Body of pancreas (tissue), 4 donors: Measurements from ENCODE around the gene ARF1. TPM values are rescaled to one million over a fixed set of nuclear protein-coding genes. Genes with fewer than 3 reads are reported as not detected.

Experiments used
- ATAC-seq: fragments of 150-250 bp; one replicate; pipeline ENCODE4 v1.9.1; 2016
- DNase-seq, 4 donors: peaks; one replicate each; pipeline ENCODE4 v3.0.0-alpha.2; 2019
- H3K27ac ChIP-seq, 4 donors: fragments of 200-600 bp; sonication (generic); 1 replicate in 3 of 4; 2 replicates in 1 of 4; pipeline versions ENCODE4 v1.5.1 to v1.6.1; 2016 to 2019; ENCODE audit warnings: mild to moderate bottlenecking in 1 of 4, mixed read lengths in 1 of 4, moderate library complexity in 1 of 4
- H3K27me3 ChIP-seq, 2 donors: fragments of 200-600 bp; sonication (generic); one replicate each; pipeline ENCODE4 v1.6.0; 2016; ENCODE audit warnings: mild to moderate bottlenecking in 1 of 2
- H3K36me3 ChIP-seq, 2 donors: fragments of 200-600 bp; sonication (generic); replicated peaks in 1 of 2; 2 replicates each; pipeline ENCODE4 v1.5.1; 2016; ENCODE audit warnings: low read depth in 2 of 2; ENCODE audit not compliant: insufficient read depth in 1 of 2
- H3K4me1 ChIP-seq: fragments of 200-600 bp; sonication (generic); one replicate; pipeline ENCODE4 v1.6.0; 2016
- H3K4me3 ChIP-seq, 2 donors: fragments of 200-600 bp; sonication (generic); 1 replicate in 1 of 2; 2 replicates in 1 of 2; pipeline ENCODE4 v1.5.1; 2016 to 2019
- H3K9me3 ChIP-seq, 3 donors: fragments of 200-600 bp; sonication (generic); 1 replicate in 2 of 3; 2 replicates in 1 of 3; pipeline ENCODE4 v1.5.1; 2016
- POLR2A ChIP-seq, 3 donors: fragments of 450-650 bp; IDR thresholded peaks; one replicate each; pipeline ENCODE4 v1.6.1; 2016; ENCODE audit warnings: antibody characterized with exemption in 3 of 3, mild to moderate bottlenecking in 2 of 3
- WGBS, 2 donors: methylation state at CpG; one replicate each; pipeline ENCODE4 v1.1.5; 2017; 5-methylcytosine and 5-hydroxymethylcytosine counted together
- intact Hi-C: fragments of 100-400 bp; cut with DNase I; formaldehyde crosslinking; loops from one replicate; pipeline ENCODE4 v1.15.1; 2023
- total RNA-seq, 2 donors: library from RNA; depleted of rRNA; stranded (reverse); fragments of >200 nt; gene quantifications; one replicate each; pipeline ENCODE4 v1.1.0, GENCODE V29; 2016
- TF ChIP-seq, protein P1 (sequence below), 7 experiments: fragments of 450-650 bp in 4 of 7; fragments of 200-600 bp in 3 of 7; sonication (generic) in 3 of 7; IDR thresholded peaks; one replicate each; pipeline ENCODE4 v1.5.1; 2016 to 2019; ENCODE audit warnings: antibody characterized with exemption in 7 of 7

The ARF1 gene
- total RNA-seq, 2 donors from 2014 or later, result 158 to 203 TPM

DNA sequence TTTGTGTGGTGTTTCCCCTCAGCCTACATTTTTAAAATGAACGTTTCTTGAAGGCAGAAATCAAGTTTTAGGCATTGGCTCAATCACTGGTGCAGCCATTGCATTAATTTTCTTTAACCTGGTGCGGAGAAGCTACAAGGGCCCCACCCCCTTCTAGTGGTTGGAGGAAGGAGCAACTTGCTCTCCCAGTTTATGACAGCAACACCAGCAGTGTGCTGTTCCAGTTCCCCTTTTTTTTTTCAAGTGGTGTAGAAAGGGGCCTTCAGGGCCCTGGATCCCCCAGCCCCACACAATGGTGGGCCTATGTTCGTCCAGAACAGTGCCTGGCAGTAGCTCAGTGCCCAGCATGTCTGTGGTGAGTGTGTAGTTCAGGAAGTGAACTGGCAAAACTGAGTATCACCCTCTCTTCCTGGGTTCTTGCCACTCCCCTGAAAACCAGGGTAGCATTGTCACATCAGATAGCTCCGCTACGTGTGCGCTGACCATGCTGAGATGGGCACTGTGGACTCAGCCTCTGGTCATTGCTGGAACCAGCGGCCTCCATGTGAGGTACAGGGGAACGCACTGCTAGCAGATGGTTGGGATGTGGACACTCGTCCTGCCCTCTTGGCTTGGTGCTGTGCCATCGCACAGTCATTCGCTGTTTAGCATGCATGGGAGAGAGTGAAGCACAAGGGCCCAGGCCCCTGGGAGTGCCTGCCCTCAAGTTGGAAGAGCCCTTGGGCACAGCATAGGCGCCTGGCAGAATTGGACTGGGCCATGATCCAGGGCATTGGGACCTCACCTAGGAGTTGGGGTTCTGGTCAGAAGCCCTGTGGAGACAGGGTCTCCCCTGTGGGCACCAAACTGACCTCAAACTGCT is 7.2 kb downstream of the ARF1 start:
- DNase-seq (peak in 1 of 4 donors; percentile 13), ATAC-seq (no peak)
- 27 to 35% methylated on average over 7 to 12 of the region's 12 CpGs for WGBS, 2 donors
- peaks cover 99% of the 10 kb centered on the region for H3K4me1 ChIP-seq
- H3K27me3 ChIP-seq, result no peaks in the 10 kb centered on the region
- H3K4me3 ChIP-seq, result no peak overlapping the region
- TF ChIP-seq POLR2A (IDR thresholded peaks at IDR 0.05), result no peak
- TF ChIP-seq, protein P1, sequence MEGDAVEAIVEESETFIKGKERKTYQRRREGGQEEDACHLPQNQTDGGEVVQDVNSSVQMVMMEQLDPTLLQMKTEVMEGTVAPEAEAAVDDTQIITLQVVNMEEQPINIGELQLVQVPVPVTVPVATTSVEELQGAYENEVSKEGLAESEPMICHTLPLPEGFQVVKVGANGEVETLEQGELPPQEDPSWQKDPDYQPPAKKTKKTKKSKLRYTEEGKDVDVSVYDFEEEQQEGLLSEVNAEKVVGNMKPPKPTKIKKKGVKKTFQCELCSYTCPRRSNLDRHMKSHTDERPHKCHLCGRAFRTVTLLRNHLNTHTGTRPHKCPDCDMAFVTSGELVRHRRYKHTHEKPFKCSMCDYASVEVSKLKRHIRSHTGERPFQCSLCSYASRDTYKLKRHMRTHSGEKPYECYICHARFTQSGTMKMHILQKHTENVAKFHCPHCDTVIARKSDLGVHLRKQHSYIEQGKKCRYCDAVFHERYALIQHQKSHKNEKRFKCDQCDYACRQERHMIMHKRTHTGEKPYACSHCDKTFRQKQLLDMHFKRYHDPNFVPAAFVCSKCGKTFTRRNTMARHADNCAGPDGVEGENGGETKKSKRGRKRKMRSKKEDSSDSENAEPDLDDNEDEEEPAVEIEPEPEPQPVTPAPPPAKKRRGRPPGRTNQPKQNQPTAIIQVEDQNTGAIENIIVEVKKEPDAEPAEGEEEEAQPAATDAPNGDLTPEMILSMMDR (IDR thresholded peaks at IDR 0.05), result no peak
- H3K9me3 ChIP-seq, result no peaks in the 10 kb centered on the region
- intact Hi-C loops, result no loop called here
- H3K27ac ChIP-seq, result peak overlapping the region in 3 of 4 donors; percentile 18 to 100 (median 48)
- no peaks in the 10 kb centered on the region for H3K36me3 ChIP-seq

- no peak overlapping the region for H3K4me3 ChIP-seq
- H3K36me3 ChIP-seq, result no peaks in the 10 kb centered on the region
- peak overlapping the region in 3 of 4 donors; percentile 18 to 100 (median 48) for H3K27ac ChIP-seq
- H3K4me1 ChIP-seq, result peaks cover 99% of the 10 kb centered on the region
- H3K9me3 ChIP-seq, result no peaks in the 10 kb centered on the region
- H3K27me3 ChIP-seq, result no peaks in the 10 kb centered on the region
- WGBS, 2 donors, result 13 to 16% methylated on average over 2 of the region's 2 CpGs
- TF ChIP-seq POLR2A (IDR thresholded peaks at IDR 0.05), result no peak
- TF ChIP-seq, protein P1 (IDR thresholded peaks at IDR 0.05), result no peak
- ATAC-seq (no peak), DNase-seq (peak in 2 of 4 donors; percentile 26 to 52)
- intact Hi-C loops, result no loop called here
Measured at GRCh38 chr1:228090613-228091081, 8.1 kb downstream of the ARF1 start.

- Histone ChIP-seq H3K4me1 (peaks cover 99% of the 10 kb centered on the region), H3K36me3 (no peaks in the 10 kb centered on the region), H3K27ac (peak overlapping the region in 2 of 4 donors; percentile 48 to 100), H3K4me3 (no peak overlapping the region), H3K9me3 (no peaks in the 10 kb centered on the region), H3K27me3 (no peaks in the 10 kb centered on the region)
- ATAC-seq (no peak), DNase-seq (no peak)
- intact Hi-C loops, result no loop called here
- TF ChIP-seq, protein P1 (IDR thresholded peaks at IDR 0.05), result no peak
- TF ChIP-seq POLR2A (IDR thresholded peaks at IDR 0.05), result no peak
- 38 to 41% methylated on average over 4 of the region's 4 CpGs for WGBS, 2 donors
Measured at GRCh38 chr1:228091084-228091483, 8.6 kb downstream of the ARF1 start.

DNA sequence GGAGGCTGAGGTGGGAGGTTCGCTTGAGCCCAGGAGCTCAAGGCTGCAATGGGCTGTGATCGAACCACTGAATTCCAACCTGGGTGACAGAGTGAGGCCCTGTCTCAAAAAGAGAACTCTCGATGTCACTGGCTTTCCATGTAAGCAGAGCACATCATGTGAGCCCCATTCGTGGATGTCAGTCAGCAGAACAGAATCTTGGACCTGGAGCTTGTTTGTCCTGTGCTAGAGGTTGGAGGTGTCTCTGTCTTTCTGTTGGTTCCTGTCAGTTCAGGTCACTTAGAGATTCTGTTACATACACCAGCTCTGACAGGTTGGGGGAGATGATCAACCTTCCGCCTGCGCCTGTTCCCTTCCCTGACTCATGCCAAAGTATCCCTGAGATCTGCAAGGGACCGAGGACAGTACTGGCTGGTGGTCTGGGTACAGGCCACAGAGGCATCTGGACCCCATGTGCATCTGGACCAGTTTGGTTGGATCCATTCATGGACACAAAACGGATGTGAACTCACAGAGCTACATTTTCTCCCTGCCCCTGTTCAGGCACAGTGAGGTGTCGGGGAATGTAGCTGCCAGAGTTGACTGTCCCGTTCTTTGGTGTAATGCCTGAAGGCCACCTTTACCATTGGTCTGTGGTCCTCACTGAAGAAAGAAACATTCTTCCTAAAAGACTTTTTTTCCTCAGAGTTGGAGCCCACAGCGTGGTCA is 10.0 kb downstream of the ARF1 start:
- DNase-seq (no peak), ATAC-seq (no peak)
- Histone ChIP-seq H3K4me3 (no peak overlapping the region), H3K27ac (no peak overlapping the region), H3K9me3 (no peaks in the 10 kb centered on the region), H3K4me1 (peaks cover 99% of the 10 kb centered on the region), H3K27me3 (no peaks in the 10 kb centered on the region), H3K36me3 (peaks cover 4% of the 10 kb centered on the region in 2 donors)
- TF ChIP-seq, protein P1 (IDR thresholded peaks at IDR 0.05), result no peak
- TF ChIP-seq POLR2A (IDR thresholded peaks at IDR 0.05), result no peak
- intact Hi-C loops, result no loop called here
- WGBS, 2 donors, result 65 to 72% methylated on average over 7 to 11 of the region's 11 CpGs
